GM12891 (cell line): ENCODE measurements around the gene GDAP2.

Experiments used
- POLR2A ChIP-seq: IDR thresholded peaks from 2 replicates; pipeline ENCODE4 v1.6.1; 2011; ENCODE audit warnings: low read depth, low read length, control low read depth
- POLR2AphosphoS5 ChIP-seq: IDR thresholded peaks from 2 replicates; pipeline ENCODE4 v1.6.1; 2011; ENCODE audit warnings: low read depth, low read length, control low read depth
- POU2F2 ChIP-seq: IDR thresholded peaks from 2 replicates; pipeline ENCODE4 v1.6.1; 2011; ENCODE audit warnings: low read depth, mild to moderate bottlenecking, control low read depth, low read length, moderate library complexity
- SPI1 ChIP-seq: IDR thresholded peaks from 2 replicates; pipeline ENCODE4 v1.6.1; 2011; ENCODE audit warnings: low read depth, low read length, control low read depth
- TAF1 ChIP-seq: IDR thresholded peaks from 2 replicates; pipeline ENCODE4 v1.6.1; 2011; ENCODE audit warnings: low read depth, low read length, control low read depth

DNA sequence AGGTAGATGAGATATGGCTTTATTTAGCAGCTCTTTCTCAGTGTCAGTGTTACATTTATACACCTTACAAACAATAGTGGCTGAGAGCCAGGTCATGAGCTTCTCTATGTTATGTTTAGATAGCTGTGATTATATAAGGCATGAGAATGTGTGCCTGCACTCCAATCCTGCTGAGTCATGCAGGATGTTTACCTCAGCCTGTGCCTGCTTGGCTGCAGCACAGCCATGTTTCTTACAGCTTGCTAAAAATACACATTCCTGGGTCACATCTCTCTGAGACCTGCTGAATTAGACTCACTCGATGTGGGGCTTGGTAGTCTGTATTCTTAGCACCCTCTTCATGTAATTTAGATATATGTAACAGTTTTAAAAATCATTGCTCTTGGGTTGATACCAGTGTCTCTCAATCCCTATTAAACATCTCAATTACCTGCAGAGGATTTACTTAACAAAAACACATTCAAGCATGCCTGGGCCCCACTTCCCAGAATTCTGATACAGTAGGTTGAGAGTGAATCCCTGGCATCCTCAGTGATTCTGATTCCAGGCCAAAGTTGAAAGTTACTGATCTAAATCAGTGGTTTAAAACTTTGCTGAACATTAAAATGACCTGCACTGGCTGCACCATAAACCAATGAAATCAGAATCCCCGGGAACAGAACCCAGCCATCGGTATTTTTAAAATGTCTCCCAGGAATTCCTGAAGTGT is 107.5 kb downstream of the GDAP2 start:
- TF ChIP-seq POLR2A (no peak), TAF1 (no peak), POLR2AphosphoS5 (no peak), SPI1 (no peak), POU2F2 (no peak)
